Ecto neural progenitor cell (in vitro differentiated cells): ENCODE data around the gene SNTA1.
"Not testable (repeated sequence)": the region's sequence is repeated elsewhere in the genome, so short reads cannot be mapped to it uniquely, and the experiment has no call there.

ENCODE experiments used
- DNase-seq: peaks from one replicate; pipeline ENCODE4 v3.0.0-alpha.2; 2018; ENCODE audit warnings: low spot score

Gene SNTA1

GRCh38 chr20:33465481-33466302 is 22.1 kb upstream of the SNTA1 start:
- DNase-seq: peak; percentile 79

DNA sequence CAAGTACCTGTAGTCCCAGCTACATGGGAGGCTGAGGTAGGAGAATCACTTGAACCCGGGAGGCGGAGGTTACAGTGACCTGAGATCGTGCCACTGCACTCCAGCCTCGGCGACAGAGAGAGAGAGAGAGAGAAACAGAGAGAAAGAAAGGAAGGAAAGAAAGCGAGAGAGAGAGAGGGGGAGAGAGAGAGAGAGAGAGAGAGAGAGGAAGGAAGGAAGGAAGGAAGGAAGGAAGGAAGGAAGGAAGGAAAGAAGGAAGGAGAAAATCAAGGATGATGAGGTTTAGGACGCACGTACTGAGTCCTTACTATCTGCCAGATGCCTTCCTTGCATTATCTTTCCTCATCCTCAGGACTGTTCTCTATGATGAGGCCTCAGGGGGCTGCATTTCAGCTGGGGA is 21.2 kb upstream of the SNTA1 start:
- not testable (repeated sequence) for DNase-seq

- no peak for DNase-seq
Measured at GRCh38 chr20:33463332-33464101, 20.0 kb upstream of the SNTA1 start.

- no peak for DNase-seq
Measured at GRCh38 chr20:33460711-33461110, 17.1 kb upstream of the SNTA1 start.

GRCh38 chr20:33459599-33459998 is 16.0 kb upstream of the SNTA1 start:
- DNase-seq: no peak

- DNase-seq: peak; percentile 92
Measured at GRCh38 chr20:33456916-33457642, 13.5 kb upstream of the SNTA1 start.

- DNase-seq: no peak
Measured at GRCh38 chr20:33450867-33451266, 7.3 kb upstream of the SNTA1 start.

GRCh38 chr20:33445881-33446625 is 2.5 kb upstream of the SNTA1 start:
- no peak for DNase-seq

DNA sequence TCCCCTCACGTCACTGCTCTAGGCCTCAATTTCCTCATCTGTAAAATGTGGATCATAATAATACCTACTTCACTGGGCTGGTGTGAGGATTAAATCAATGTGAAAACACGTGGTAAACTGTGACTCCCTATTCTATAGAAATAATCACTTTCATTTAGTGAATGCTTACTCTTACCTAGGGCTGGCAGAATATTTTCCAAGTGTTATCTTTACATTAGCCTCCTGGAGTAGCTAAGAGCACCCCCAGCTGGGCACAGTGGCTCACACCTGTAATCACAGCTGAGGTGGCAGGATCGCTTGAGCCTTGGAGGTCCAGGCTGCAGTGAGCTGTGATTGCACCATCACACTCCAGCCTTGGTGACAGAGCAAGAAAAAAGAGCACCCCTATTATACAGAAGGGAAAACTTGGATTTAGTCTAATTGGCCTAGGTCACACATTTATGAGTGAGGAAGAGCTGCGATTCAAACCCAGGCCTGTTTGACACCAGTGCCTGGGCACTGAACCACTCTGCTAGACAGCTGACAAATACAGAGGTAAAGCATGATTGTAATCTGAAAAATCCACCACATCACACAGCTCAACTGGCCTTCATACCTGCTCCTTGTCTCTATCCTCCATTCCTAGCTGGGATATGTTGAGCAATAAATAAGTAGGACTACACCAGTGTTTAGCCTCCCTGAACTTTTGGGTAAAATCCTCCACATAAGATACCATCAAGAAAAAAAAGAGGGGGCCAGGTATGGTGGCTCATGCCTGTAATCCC is 1.4 kb upstream of the SNTA1 start:
- no peak for DNase-seq

DNA sequence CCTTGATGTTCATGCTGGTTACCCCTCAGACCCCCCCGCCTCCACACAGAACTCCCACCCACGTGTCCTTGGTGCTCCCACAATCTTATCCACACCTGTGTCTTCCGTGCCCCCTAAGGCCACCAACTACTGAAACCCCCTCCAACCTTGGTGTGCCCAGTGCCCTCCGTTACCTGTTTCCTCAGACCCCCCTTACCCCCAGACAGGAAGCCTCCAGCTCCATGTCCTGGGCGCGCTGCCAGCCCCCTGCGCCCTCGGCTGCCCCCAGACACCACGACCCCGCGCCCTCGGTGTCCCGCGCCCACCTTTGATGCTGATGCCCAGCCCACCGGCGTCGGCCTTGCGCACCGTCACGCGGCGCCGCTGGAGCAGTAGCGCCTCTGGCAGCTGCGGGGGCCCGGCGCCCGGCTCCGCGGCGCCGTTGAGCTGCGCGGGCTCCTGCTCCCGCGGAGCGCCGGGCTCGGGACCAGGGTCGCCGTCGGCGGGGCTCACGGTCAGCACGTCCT is 504 bp downstream of the SNTA1 start:
- DNase-seq: peak; percentile 70

DNA sequence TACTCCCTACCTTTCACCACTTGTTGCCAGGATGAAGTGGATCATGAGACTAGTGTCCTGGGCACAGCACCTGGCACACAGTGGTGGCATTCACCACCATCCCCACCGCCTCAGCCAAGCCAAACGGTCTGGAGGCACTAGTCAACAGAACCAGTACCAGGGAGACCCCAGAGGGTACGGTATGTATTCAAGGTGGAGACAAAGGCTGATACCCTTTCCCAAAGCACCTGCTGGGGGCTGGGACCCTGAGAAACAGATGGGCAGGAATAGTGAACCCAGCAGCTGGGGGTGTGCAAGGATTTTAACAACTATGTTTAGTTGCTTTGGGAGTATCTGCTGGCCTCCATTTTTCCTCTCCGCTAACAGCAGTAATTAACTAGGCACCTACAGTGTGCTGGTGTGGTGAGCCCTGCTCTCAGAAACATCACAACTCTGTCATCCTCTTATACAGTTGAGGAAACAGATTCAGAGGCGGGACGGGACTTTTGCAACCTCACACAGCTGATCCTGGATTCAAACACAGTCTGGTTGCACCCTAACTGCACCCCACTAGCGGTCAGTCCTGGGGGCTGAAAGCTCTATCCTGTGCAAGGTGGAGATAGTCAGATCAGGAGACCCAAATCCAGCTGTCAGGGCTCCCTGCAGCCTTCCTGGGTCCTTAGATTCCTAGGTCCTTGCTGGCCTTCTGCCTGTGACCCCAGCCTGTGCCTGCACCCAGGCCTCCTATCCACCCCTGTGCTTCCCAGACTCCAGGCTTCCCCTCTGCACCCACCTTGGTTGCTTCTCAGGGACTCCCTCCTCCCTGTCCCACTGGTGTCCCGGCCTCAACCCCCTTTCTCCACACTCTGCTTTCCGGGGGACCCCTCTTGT is 1.2 kb downstream of the SNTA1 start:
- DNase-seq: peak; percentile 52

DNA sequence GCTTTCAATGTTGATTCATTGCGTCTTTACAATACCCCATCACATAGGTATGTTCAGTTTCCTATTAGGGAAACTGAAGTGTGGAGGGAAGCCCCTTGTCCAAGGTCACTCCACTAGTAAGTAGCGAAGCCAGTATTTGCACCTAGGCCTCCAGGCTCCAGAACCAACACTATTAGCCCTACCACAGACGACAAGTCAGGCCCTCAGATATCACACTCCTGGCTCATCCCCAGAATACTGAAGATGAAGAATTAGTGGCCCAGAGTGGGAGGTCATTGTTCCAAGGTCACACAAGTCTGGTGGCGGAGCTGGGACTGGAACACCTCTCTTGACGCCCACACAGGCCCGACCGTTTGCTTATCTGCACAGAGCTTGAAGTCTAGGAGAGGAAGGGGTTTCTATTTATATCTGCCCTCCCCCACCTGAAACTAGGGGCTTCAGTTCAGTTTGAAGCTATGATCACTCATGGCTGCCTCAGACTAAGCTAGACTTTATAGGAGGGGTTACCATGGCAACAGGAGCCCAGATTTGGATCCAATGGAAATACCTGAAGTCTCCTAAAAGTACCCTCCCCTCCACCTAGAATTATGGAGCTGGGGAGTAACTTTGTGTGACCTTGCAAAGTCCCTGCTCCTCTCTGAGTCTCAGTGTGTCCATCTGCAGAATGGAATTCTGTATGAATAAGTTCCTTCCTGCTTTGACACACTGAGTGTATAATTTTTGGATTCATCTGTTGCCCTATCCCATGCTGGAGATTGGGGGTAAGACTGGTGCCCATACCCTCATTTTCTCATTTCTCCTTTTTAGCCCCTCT is 2.2 kb downstream of the SNTA1 start:
- no peak for DNase-seq

DNA sequence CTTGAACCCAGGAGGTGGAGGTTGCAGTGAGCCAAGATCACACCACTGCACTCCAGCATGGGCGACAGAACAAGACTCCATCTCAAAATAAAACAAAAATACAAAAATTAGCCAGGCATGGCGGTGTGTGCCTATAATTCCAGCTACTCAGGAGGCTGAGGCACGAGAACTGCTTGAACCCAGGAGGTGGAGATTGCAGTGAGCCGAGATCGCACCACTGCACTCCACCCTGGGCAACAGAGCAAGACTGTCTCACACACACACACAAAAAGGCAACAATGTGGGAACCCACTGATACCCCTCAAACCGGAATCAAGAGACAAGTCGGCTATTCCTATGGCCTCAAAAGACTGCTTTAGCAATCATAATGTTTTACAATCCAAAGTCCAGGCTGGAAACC is 3.0 kb downstream of the SNTA1 start:
- not testable (repeated sequence) for DNase-seq

DNA sequence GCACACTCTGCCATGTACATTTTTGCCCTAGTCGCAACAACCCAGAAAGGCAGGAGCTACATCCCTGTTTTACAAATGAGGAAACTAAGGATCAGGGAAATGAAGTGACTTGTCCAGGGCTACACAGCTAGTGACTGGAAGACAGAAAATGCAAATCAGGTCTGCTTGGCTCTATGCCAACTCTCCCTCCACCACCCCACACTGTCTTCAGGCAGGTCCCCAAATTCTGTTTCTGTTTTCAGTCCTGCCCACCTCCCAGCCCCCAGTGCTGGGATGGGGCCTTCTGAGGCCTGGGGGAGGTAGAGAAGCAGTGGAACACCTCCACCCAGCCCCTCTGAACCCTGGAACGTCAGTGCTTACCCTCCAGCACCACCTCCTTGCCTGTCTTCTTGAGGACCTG is 5.1 kb downstream of the SNTA1 start:
- DNase-seq: no peak

DNA sequence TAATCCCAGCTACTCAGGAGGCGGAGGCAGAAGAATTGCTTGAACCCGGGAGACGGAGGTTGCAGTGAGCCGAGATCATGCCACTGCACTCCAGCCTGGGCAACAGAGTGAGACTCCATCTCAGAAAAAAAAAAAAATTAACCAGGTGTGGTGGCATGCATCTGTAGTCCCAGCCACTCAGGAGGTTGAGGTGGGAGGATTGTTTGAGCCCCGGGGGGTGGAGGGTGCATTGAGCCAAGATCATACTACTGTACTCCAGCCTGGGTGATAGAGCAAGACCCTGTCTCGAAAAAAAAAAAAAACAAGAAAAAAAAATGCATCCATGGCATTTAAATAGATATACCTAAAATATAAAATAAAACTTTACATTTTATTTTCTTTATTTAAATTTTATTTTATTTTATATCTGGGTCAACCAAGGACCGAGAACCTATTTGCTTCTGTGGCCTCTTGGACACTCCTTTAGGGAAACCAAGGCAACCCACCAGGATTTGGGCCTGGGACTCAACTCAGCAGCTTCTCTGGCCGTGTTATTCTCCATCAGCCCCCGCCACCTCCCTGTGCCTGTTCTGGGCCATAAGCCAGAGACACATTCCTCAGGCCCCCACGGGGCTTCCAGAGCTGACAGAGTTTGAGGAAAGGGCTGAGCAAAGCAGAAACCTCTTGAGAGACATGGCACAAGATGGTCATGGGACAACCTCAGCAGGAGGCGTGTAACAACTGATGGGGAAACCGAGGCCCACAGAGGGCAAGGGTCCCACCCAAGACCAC is 6.2 kb downstream of the SNTA1 start:
- no peak for DNase-seq

DNA sequence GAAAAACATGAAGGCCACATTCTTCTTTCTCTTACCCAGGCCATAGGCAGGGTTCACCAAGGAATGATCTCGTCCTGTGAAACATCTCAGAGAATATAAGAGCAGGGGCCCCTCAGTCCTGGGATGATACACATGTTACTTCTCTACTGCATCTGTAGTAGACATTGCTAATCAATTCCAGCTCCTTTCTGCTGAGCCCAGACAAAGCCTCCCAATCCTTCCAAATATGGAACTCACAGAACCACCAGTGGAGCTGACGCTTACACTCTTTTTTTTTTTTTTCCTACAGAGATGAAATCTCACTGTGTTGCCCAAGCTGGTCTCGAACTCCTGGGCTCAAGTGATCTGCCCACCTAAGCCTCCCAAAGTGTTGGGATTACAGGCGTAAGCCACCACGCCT is 9.1 kb downstream of the SNTA1 start:
- no peak for DNase-seq

GRCh38 chr20:33433465-33434234 is 9.9 kb downstream of the SNTA1 start:
- no peak for DNase-seq
